ENCODE data around the gene ISLR. TPM values are rescaled to one million over a fixed set of nuclear protein-coding genes. Genes with fewer than 3 reads are reported as not detected.

ISLR gene
- total RNA-seq, 1 donor = 106 TPM

- H2AFZ ChIP-seq (ENCODE audit: low read length) = peak overlapping the region; percentile 6
- H3K27ac ChIP-seq (ENCODE audit: low read depth, low read length) = no peak overlapping the region
- peaks cover 55% of the 10 kb centered on the region for H3K4me1 ChIP-seq (ENCODE audit: insufficient read depth, low read length)
- no peaks in the 10 kb centered on the region for H3K9me3 ChIP-seq (ENCODE audit: low read depth, low read length)
- no peak overlapping the region for H3K4me3 ChIP-seq (ENCODE audit: insufficient read depth, low read length)
- H4K20me1 ChIP-seq (ENCODE audit: insufficient read depth, low read length) = no peaks in the 10 kb centered on the region
- no peak overlapping the region for H3K4me2 ChIP-seq (ENCODE audit: insufficient read depth, low read length)
- H3K27me3 ChIP-seq (ENCODE audit: insufficient read depth, low read length) = no peaks in the 10 kb centered on the region
- TF ChIP-seq CTCF (IDR thresholded peaks at IDR 0.05; ENCODE audit: extremely low read depth, low read depth, low read length) = no peak
- H3K79me2 ChIP-seq (ENCODE audit: insufficient read depth, low read length) = no peaks in the 10 kb centered on the region
- peak; percentile 72 for DNase-seq (ENCODE audit: insufficient read length, low spot score, missing footprints)
- H3K36me3 ChIP-seq (ENCODE audit: insufficient read depth, low read length) = no peaks in the 10 kb centered on the region
Observed at GRCh38 chr15:74176262-74177214, 3.0 kb downstream of the ISLR start.

- DNase-seq (ENCODE audit: insufficient read length, low spot score, missing footprints) = peak; percentile 66
- peak overlapping the region; percentile 86 for H3K27ac ChIP-seq (ENCODE audit: low read depth, low read length)
- H4K20me1 ChIP-seq (ENCODE audit: insufficient read depth, low read length) = no peaks in the 10 kb centered on the region
- no peaks in the 10 kb centered on the region for H3K27me3 ChIP-seq (ENCODE audit: insufficient read depth, low read length)
- H3K9me3 ChIP-seq (ENCODE audit: low read depth, low read length) = no peaks in the 10 kb centered on the region
- H3K4me1 ChIP-seq (ENCODE audit: insufficient read depth, low read length) = peaks cover 46% of the 10 kb centered on the region
- no peak for TF ChIP-seq CTCF (IDR thresholded peaks at IDR 0.05; ENCODE audit: extremely low read depth, low read depth, low read length)
- H3K79me2 ChIP-seq (ENCODE audit: insufficient read depth, low read length) = no peaks in the 10 kb centered on the region
- no peak overlapping the region for H2AFZ ChIP-seq (ENCODE audit: low read length)
- H3K36me3 ChIP-seq (ENCODE audit: insufficient read depth, low read length) = no peaks in the 10 kb centered on the region
- H3K4me3 ChIP-seq (ENCODE audit: insufficient read depth, low read length) = no peak overlapping the region
- H3K4me2 ChIP-seq (ENCODE audit: insufficient read depth, low read length) = peak overlapping the region; percentile 16
Observed at GRCh38 chr15:74178326-74179100, 5.0 kb downstream of the ISLR start.

- peak; percentile 99 for DNase-seq (ENCODE audit: insufficient read length, low spot score, missing footprints)
- no peak for TF ChIP-seq CTCF (IDR thresholded peaks at IDR 0.05; ENCODE audit: extremely low read depth, low read depth, low read length)
- peak overlapping the region; percentile 16 for H3K4me2 ChIP-seq (ENCODE audit: insufficient read depth, low read length)
- peaks cover 41% of the 10 kb centered on the region for H3K4me1 ChIP-seq (ENCODE audit: insufficient read depth, low read length)
- peak overlapping the region; percentile 86 for H3K27ac ChIP-seq (ENCODE audit: low read depth, low read length)
- no peaks in the 10 kb centered on the region for H3K9me3 ChIP-seq (ENCODE audit: low read depth, low read length)
- H3K36me3 ChIP-seq (ENCODE audit: insufficient read depth, low read length) = no peaks in the 10 kb centered on the region
- H4K20me1 ChIP-seq (ENCODE audit: insufficient read depth, low read length) = no peaks in the 10 kb centered on the region
- H3K4me3 ChIP-seq (ENCODE audit: insufficient read depth, low read length) = no peak overlapping the region
- H2AFZ ChIP-seq (ENCODE audit: low read length) = peak overlapping the region; percentile 39
- H3K79me2 ChIP-seq (ENCODE audit: insufficient read depth, low read length) = no peaks in the 10 kb centered on the region
- no peaks in the 10 kb centered on the region for H3K27me3 ChIP-seq (ENCODE audit: insufficient read depth, low read length)
Observed at GRCh38 chr15:74179101-74179841, 5.8 kb downstream of the ISLR start.
